H9 (cell line): ENCODE data around the gene ASMTL. TPM values are rescaled to one million over a fixed set of nuclear protein-coding genes. Genes with fewer than 3 reads are reported as not detected.
"Not testable (repeated sequence)": the region's sequence is repeated elsewhere in the genome, so short reads cannot be mapped to it uniquely, and the experiment has no call there.

Experiments used
- DNase-seq: peaks from one replicate; pipeline ENCODE4 v3.0.0-alpha.2; 2017
- H2AFZ ChIP-seq: one replicate; pipeline ENCODE4 v1.6.1; 2013; ENCODE audit warnings: mild to moderate bottlenecking, low read length, control low read depth, moderate library complexity
- H2AK5ac ChIP-seq: 2 replicates; pipeline ENCODE4 v1.6.1; 2013; ENCODE audit warnings: low read length, control low read depth, mixed read lengths; ENCODE audit not compliant: insufficient read length
- H2BK120ac ChIP-seq: one replicate; pipeline ENCODE4 v1.6.1; 2013; ENCODE audit warnings: low read depth, mild to moderate bottlenecking, low read length, control low read depth, inconsistent platforms; ENCODE audit not compliant: poor library complexity, severe bottlenecking
- H2BK12ac ChIP-seq: 2 replicates; pipeline ENCODE4 v1.6.1; 2013; ENCODE audit warnings: low read length, control low read depth, mixed read lengths, low read depth; ENCODE audit not compliant: insufficient read length
- H2BK15ac ChIP-seq: 2 replicates; pipeline ENCODE4 v1.6.1; 2013; ENCODE audit warnings: low read depth, low read length, control low read depth
- H2BK20ac ChIP-seq: one replicate; pipeline ENCODE4 v1.6.1; 2013; ENCODE audit warnings: low read depth, mild to moderate bottlenecking, low read length, control low read depth, inconsistent platforms; ENCODE audit not compliant: poor library complexity, severe bottlenecking
- H2BK5ac ChIP-seq: 2 replicates; pipeline ENCODE4 v1.6.1; 2013; ENCODE audit warnings: low read length, control low read depth, mixed read lengths; ENCODE audit not compliant: insufficient read length
- H3K14ac ChIP-seq: 2 replicates; pipeline ENCODE4 v1.6.1; 2013; ENCODE audit warnings: low read length, control low read depth; ENCODE audit not compliant: insufficient read depth
- H3K18ac ChIP-seq: 2 replicates; pipeline ENCODE4 v1.6.1; 2013; ENCODE audit warnings: low read depth, mild to moderate bottlenecking, mixed read lengths, low read length, control low read depth; ENCODE audit not compliant: insufficient read length
- H3K23ac ChIP-seq: 2 replicates; pipeline ENCODE4 v1.6.1; 2013; ENCODE audit warnings: low read length, control low read depth, mixed read lengths, low read depth; ENCODE audit not compliant: insufficient read length
- H3K23me2 ChIP-seq: 2 replicates; pipeline ENCODE4 v1.6.1; 2013; ENCODE audit warnings: low read depth, mild to moderate bottlenecking, mixed read lengths, low read length, control low read depth; ENCODE audit not compliant: insufficient read length, poor library complexity, severe bottlenecking
- H3K27ac ChIP-seq: 2 replicates; pipeline ENCODE4 v1.5.1; 2013; ENCODE audit warnings: low read length, control low read depth, mixed read lengths, low read depth; ENCODE audit not compliant: insufficient read length
- H3K27me3 ChIP-seq: 2 replicates; pipeline ENCODE4 v1.6.1; 2013; ENCODE audit warnings: low read length, control low read depth, inconsistent platforms; ENCODE audit not compliant: insufficient read depth
- H3K4ac ChIP-seq: 2 replicates; pipeline ENCODE4 v1.6.1; 2013; ENCODE audit warnings: low read depth, mild to moderate bottlenecking, control low read depth, inconsistent platforms, low read length, moderate library complexity
- H3K4me1 ChIP-seq: 2 replicates; pipeline ENCODE4 v1.6.1; 2013; ENCODE audit warnings: low read length, control low read depth, inconsistent platforms; ENCODE audit not compliant: insufficient read depth
- H3K4me2 ChIP-seq: 2 replicates; pipeline ENCODE4 v1.6.1; 2013; ENCODE audit warnings: low read length, control low read depth, mixed read lengths; ENCODE audit not compliant: insufficient read length, insufficient read depth
- H3K56ac ChIP-seq: 2 replicates; pipeline ENCODE4 v1.6.1; 2013; ENCODE audit warnings: low read depth, mild to moderate bottlenecking, mixed read lengths, low read length, control low read depth; ENCODE audit not compliant: insufficient read length
- H3K79me1 ChIP-seq: 2 replicates; pipeline ENCODE4 v1.6.1; 2013; ENCODE audit warnings: low read depth, mild to moderate bottlenecking, moderate library complexity, low read length, control low read depth, inconsistent platforms; ENCODE audit not compliant: insufficient read depth, poor library complexity, severe bottlenecking
- H3K79me2 ChIP-seq: 2 replicates; pipeline ENCODE4 v1.6.1; 2013; ENCODE audit warnings: low read length, control low read depth, inconsistent platforms; ENCODE audit not compliant: insufficient read depth
- H3K9ac ChIP-seq: 2 replicates; pipeline ENCODE4 v1.6.1; 2013; ENCODE audit warnings: low read length, control low read depth, mixed read lengths; ENCODE audit not compliant: insufficient read length; ENCODE audit errors: extremely low read depth
- H3K9me3 ChIP-seq: one replicate; pipeline ENCODE4 v1.6.1; 2013; ENCODE audit warnings: low read depth, low read length, inconsistent platforms; ENCODE audit not compliant: control insufficient read depth
- H3T11ph ChIP-seq: one replicate; pipeline ENCODE4 v1.6.1; 2013; ENCODE audit warnings: mild to moderate bottlenecking, low read length, control low read depth, inconsistent platforms
- H4K20me1 ChIP-seq: one replicate; pipeline ENCODE4 v1.6.1; 2013; ENCODE audit not compliant: control insufficient read depth, insufficient read length, insufficient read depth
- H4K5ac ChIP-seq: 2 replicates; pipeline ENCODE4 v1.6.1; 2013; ENCODE audit warnings: low read depth, mild to moderate bottlenecking, mixed read lengths, low read length, control low read depth; ENCODE audit not compliant: insufficient read length
- H4K8ac ChIP-seq: replicated peaks from 2 replicates; pipeline ENCODE4 v1.6.1; 2013; ENCODE audit warnings: low read length, control low read depth, mixed read lengths, low read depth; ENCODE audit not compliant: insufficient read length
- H4K91ac ChIP-seq: 2 replicates; pipeline ENCODE4 v1.6.1; 2013; ENCODE audit warnings: low read depth, mild to moderate bottlenecking, moderate library complexity, mixed read lengths, low read length, control low read depth; ENCODE audit not compliant: insufficient read length
- H3K27ac Mint-ChIP-seq, 3 experiments: 2 replicates in 2 of 3; 3 replicates in 1 of 3; pipeline ENCODE4 v1.8.0; 2020 to 2021; ENCODE audit warnings: mixed read lengths in 3 of 3, mild to moderate bottlenecking in 1 of 3, moderate library complexity in 1 of 3
- H3K27me3 Mint-ChIP-seq: 2 replicates; pipeline ENCODE4 v1.8.0; 2021; ENCODE audit warnings: low read depth, mild to moderate bottlenecking, moderate library complexity, mixed read lengths
- H3K36me3 Mint-ChIP-seq, 3 experiments: 2 replicates in 2 of 3; 3 replicates in 1 of 3; pipeline ENCODE4 v1.8.0; 2020 to 2021; ENCODE audit warnings: low read depth in 3 of 3, mixed read lengths in 3 of 3; ENCODE audit not compliant: insufficient read depth in 1 of 3
- H3K4me1 Mint-ChIP-seq, 2 experiments: 2 replicates each; pipeline ENCODE4 v1.8.0; 2020; ENCODE audit warnings: mixed read lengths in 2 of 2
- H3K4me3 Mint-ChIP-seq, 2 experiments: 2 replicates in 1 of 2; 3 replicates in 1 of 2; pipeline ENCODE4 v1.8.0; 2020 to 2021; ENCODE audit warnings: mild to moderate bottlenecking in 2 of 2, mixed read lengths in 2 of 2, moderate library complexity in 1 of 2
- H3K9me3 Mint-ChIP-seq, 2 experiments: 2 replicates in 1 of 2; 3 replicates in 1 of 2; pipeline ENCODE4 v1.8.0; 2020; ENCODE audit warnings: mild to moderate bottlenecking in 2 of 2, mixed read lengths in 2 of 2, moderate library complexity in 1 of 2
- WGBS: extraction: QIAGEN DNeasy Blood & Tissue Kit; methylation state at CpG from one replicate; pipeline ENCODE4 v1.1.7; 2013; ENCODE audit warnings: missing lambda C conversion rate, low lambda C conversion rate, mixed read lengths; ENCODE audit not compliant: insufficient read length; ENCODE audit errors: extremely low coverage; 5-methylcytosine and 5-hydroxymethylcytosine counted together
- total RNA-seq: library from RNA; stranded (reverse); gene quantifications from 2 replicates; pipeline ENCODE4 v1.2.1, GENCODE V29; 2021
- TF ChIP-seq, protein P1 (sequence below): fragments of 200-600 bp; sonication (generic); conservative IDR thresholded peaks from 3 replicates; pipeline ENCODE4 v1.8.0; 2021; ENCODE audit warnings: antibody characterized with exemption, mild to moderate bottlenecking

The ASMTL gene
- total RNA-seq, 1 experiment from 2014 or later = 59.8 TPM

DNA sequence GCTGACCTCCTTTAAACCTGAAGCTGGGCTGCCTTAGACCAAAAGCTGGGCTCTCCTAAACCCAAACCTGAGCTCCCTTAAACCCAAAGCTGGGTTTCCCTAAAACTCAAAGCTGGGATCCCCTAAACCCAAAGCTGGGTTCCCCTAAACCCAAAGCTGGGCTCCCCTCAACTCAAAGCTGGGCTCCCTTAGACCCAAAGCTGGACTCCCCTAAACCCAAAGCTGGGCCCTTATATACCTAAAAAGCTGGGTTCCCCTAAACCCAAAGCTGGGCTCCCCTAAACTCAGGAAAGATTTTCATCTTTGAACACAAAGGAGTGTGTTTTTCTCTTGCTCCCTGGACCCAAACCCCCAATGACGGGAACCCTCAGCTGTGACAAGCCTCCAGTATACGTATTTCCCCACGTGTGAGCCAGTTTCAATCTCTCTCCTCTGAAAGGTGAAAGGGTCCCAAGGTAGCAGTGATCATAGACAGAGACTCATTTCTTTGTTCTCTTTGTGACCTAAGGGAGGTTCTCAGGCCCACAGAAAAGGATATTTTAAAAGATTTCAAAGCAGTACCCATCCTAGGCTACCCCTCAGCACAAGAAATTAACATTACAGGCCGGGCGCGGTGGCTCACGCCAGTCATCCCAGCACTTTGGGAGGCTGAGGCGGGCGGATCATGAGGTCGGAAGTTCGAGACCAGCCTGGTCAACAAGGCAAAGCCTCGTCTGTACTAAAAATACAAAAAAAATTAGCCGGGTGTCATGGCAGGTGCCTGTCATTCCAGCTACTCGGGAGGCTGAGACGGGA, 31.3 kb upstream of the ASMTL start:
- Histone ChIP-seq H3K79me2 (no peaks in the 10 kb centered on the region), H2BK12ac (no peak overlapping the region), H3K14ac (no peak overlapping the region), H3K4me2 (no peak overlapping the region), H2AK5ac (no peak overlapping the region), H3K27ac (no peak overlapping the region), H3K79me1 (no peaks in the 10 kb centered on the region), H4K91ac (no peak overlapping the region), H2AFZ (no peak overlapping the region), H2BK5ac (no peak overlapping the region), H2BK15ac (no peak overlapping the region), H3K23ac (no peak overlapping the region), H3K23me2 (peaks cover 3% of the 10 kb centered on the region), H3T11ph (peak overlapping the region; percentile 47), H3K9me3 (no peaks in the 10 kb centered on the region), H3K4ac (no peak overlapping the region), H3K18ac (no peak overlapping the region), H4K5ac (no peak overlapping the region), H3K56ac (no peak overlapping the region), H3K4me1 (peaks cover 2% of the 10 kb centered on the region; the same call in 1 of the 2 replicates), H4K20me1 (no peaks in the 10 kb centered on the region), H3K9ac (no peak overlapping the region), H2BK120ac (no peak overlapping the region), H4K8ac (no peak overlapping the region), H3K27me3 (no peaks in the 10 kb centered on the region), H2BK20ac (no peak overlapping the region)
- TF ChIP-seq, protein P1, sequence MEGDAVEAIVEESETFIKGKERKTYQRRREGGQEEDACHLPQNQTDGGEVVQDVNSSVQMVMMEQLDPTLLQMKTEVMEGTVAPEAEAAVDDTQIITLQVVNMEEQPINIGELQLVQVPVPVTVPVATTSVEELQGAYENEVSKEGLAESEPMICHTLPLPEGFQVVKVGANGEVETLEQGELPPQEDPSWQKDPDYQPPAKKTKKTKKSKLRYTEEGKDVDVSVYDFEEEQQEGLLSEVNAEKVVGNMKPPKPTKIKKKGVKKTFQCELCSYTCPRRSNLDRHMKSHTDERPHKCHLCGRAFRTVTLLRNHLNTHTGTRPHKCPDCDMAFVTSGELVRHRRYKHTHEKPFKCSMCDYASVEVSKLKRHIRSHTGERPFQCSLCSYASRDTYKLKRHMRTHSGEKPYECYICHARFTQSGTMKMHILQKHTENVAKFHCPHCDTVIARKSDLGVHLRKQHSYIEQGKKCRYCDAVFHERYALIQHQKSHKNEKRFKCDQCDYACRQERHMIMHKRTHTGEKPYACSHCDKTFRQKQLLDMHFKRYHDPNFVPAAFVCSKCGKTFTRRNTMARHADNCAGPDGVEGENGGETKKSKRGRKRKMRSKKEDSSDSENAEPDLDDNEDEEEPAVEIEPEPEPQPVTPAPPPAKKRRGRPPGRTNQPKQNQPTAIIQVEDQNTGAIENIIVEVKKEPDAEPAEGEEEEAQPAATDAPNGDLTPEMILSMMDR = no peak
- DNase-seq = no peak
- H3K4me3 Mint-ChIP-seq = no peak overlapping the region
- peaks cover 9% of the 10 kb centered on the region for H3K27me3 Mint-ChIP-seq
- H3K4me1 Mint-ChIP-seq = peaks cover 8 to 9% of the 10 kb centered on the region in 2 experiments
- H3K9me3 Mint-ChIP-seq = peaks cover 22% of the 10 kb centered on the region in 2 experiments
- H3K36me3 Mint-ChIP-seq = peaks cover 0 to 14% (median 5%) of the 10 kb centered on the region in 3 experiments; a peak in 4 of 7 replicates
- no CpG with 5 or more reads among the region's 15 CpGs for WGBS
- peak overlapping the region in 1 of 3 experiments; percentile 49; a peak in 1 of 7 replicates for H3K27ac Mint-ChIP-seq

DNA sequence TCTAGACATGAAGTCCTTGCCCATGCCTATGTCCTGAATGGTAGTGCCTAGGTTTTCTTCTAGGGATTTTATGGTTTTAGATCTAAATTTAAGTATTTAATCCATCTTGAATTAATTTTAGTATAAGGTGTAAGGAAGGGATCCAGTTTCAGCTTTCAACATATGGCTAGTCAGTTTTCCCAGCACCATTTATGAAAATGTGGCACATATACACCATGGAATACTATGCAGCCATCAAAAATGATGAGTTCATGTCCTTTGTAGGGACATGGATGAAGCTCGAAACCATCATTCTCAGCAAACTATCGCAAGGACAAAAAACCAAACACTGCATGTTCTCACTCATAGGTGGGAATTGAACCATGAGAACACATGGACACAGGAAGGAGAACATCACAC, 29.8 kb upstream of the ASMTL start:
- not testable (repeated sequence) for H4K91ac ChIP-seq, H3T11ph ChIP-seq, H3K18ac ChIP-seq, H3K27ac Mint-ChIP-seq, H3K4ac ChIP-seq, H2BK20ac ChIP-seq, H3K9me3 ChIP-seq, DNase-seq, H2BK5ac ChIP-seq, H3K4me1 Mint-ChIP-seq, H3K9ac ChIP-seq, H4K8ac ChIP-seq, H2AFZ ChIP-seq, H3K14ac ChIP-seq, H3K27ac ChIP-seq, H3K23ac ChIP-seq, H4K20me1 ChIP-seq, H3K23me2 ChIP-seq, H4K5ac ChIP-seq, H3K79me1 ChIP-seq, H3K4me2 ChIP-seq, H3K56ac ChIP-seq, H3K79me2 ChIP-seq, H2BK15ac ChIP-seq, H2AK5ac ChIP-seq, H3K4me1 ChIP-seq, H2BK12ac ChIP-seq, H3K27me3 Mint-ChIP-seq, H2BK120ac ChIP-seq, H3K27me3 ChIP-seq, H3K4me3 Mint-ChIP-seq
- peaks cover 19 to 20% of the 10 kb centered on the region in 2 experiments for H3K9me3 Mint-ChIP-seq
- WGBS = no CpG with 5 or more reads among the region's 2 CpGs
- peaks cover 0 to 14% (median 5%) of the 10 kb centered on the region in 3 experiments; a peak in 4 of 7 replicates for H3K36me3 Mint-ChIP-seq
